ENCODE results near the gene NEO1.
"Not testable (repeated sequence)": the region's sequence is repeated elsewhere in the genome, so short reads cannot be mapped to it uniquely, and the experiment has no call there.

NEO1 gene

GRCh38 chr15:73270366-73271097 lies 218.3 kb downstream of the NEO1 start:
- no peak for DNase-seq

GRCh38 chr15:73273181-73274002 lies 221.1 kb downstream of the NEO1 start:
- peak; percentile 63 for DNase-seq

- DNase-seq, result no peak
Measured at GRCh38 chr15:73275862-73276261, 223.6 kb downstream of the NEO1 start.

- DNase-seq, result no peak
Measured at GRCh38 chr15:73282567-73283365, 230.5 kb downstream of the NEO1 start.

GRCh38 chr15:73283366-73283962 lies 231.2 kb downstream of the NEO1 start:
- no peak for DNase-seq

- peak; percentile 20 for DNase-seq
Measured at GRCh38 chr15:73284090-73284716, 231.9 kb downstream of the NEO1 start.

GRCh38 chr15:73286311-73286710 lies 234.0 kb downstream of the NEO1 start:
- DNase-seq, result no peak

GRCh38 chr15:73287019-73287418 lies 234.8 kb downstream of the NEO1 start:
- peak; percentile 65 for DNase-seq

- no peak for DNase-seq
Measured at GRCh38 chr15:73291441-73291840, 239.2 kb downstream of the NEO1 start.

GRCh38 chr15:73293773-73294172 lies 241.5 kb downstream of the NEO1 start:
- DNase-seq, result no peak

- DNase-seq, result peak; percentile 43
Measured at GRCh38 chr15:73295630-73296286, 243.5 kb downstream of the NEO1 start.

- DNase-seq, result no peak
Measured at GRCh38 chr15:73296609-73297353, 244.5 kb downstream of the NEO1 start.

- peak; percentile 48 for DNase-seq
Measured at GRCh38 chr15:73298522-73299245, 246.4 kb downstream of the NEO1 start.

- DNase-seq, result not testable (repeated sequence)
Measured at GRCh38 chr15:73300286-73300685, 248.0 kb downstream of the NEO1 start.

GRCh38 chr15:73303636-73304035 lies 251.4 kb downstream of the NEO1 start:
- DNase-seq, result peak; percentile 24

- DNase-seq, result peak; percentile 72
Measured at GRCh38 chr15:73305331-73306211, 253.3 kb downstream of the NEO1 start.

- no peak for DNase-seq
Measured at GRCh38 chr15:73308305-73308704, 256.0 kb downstream of the NEO1 start.

GRCh38 chr15:73313861-73314260 lies 261.6 kb downstream of the NEO1 start:
- no peak for DNase-seq
